ENCODE measurements around the gene LAGE3.

Gene LAGE3

DNA sequence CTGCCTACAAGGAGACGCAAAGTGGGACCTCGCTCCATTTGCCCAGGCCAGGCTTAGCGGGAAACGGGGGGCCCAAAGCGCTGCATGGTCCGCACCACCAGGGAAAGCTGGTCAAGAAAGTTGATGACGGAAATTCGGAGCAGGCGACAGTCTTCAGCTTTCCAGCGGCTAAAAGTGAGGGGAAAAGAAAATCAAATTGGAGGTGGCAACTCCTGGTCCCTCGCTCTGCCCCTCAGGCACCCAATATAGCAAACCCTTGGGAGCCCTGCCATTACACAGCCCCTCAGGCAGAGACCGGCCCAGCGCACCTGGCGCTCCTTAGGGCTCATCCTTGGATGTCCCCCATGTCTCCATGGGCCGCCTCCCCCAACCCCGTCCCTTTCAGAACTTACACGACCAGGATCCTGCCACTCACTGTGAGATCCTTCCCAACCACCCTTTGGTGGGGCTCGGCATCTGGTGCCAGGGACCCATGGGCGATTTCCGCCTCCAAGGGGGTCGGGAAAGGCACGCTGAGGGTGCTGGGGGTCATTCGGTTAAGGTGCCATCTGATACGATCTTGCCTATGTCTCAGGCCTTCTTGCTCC, 1.1 kb downstream of the LAGE3 start:
- no peak for DNase-seq (ENCODE audit: low read depth in 3 of 3)

DNA sequence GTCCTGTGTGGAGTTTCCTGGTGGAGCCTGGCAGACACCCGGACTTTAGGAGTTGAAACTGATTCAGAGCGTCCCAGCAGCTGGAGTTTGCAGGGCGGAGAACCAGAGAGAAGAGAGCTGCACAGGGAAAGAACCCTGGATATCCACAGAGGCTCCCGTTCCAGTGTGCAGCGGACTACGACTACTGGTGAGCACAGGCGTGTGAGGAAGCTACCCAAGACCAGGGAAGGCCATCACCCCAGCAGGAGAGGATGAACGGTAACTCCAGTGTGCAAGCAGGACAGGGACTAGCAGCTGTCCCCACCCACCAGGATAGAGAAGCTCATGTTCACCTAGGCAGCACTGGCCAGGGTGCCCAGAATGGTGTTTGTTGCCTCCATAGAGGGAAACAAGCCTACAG, 2.3 kb downstream of the LAGE3 start:
- no peak for DNase-seq (ENCODE audit: low read depth in 3 of 3)

DNA sequence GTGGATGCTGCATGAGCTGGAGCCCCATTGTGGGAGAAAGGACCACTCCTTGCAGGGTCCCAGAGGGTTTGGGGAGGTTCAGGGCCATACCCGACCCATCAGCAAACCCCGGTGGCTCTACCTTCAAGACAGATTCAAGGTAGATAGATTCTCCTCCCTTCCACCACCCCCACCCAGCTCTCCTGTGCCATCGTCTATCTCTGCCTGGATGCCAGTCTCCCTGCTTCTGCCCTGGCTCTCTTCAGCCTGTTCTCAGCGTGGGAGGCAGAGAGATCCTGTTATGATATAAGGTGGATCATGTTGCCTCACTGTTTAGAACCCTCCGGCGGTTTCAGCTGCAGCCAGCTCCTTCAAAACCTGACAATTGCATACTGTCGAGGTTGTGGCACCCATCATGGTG, 5.4 kb downstream of the LAGE3 start:
- no peak for DNase-seq (ENCODE audit: low read depth in 3 of 3)

DNA sequence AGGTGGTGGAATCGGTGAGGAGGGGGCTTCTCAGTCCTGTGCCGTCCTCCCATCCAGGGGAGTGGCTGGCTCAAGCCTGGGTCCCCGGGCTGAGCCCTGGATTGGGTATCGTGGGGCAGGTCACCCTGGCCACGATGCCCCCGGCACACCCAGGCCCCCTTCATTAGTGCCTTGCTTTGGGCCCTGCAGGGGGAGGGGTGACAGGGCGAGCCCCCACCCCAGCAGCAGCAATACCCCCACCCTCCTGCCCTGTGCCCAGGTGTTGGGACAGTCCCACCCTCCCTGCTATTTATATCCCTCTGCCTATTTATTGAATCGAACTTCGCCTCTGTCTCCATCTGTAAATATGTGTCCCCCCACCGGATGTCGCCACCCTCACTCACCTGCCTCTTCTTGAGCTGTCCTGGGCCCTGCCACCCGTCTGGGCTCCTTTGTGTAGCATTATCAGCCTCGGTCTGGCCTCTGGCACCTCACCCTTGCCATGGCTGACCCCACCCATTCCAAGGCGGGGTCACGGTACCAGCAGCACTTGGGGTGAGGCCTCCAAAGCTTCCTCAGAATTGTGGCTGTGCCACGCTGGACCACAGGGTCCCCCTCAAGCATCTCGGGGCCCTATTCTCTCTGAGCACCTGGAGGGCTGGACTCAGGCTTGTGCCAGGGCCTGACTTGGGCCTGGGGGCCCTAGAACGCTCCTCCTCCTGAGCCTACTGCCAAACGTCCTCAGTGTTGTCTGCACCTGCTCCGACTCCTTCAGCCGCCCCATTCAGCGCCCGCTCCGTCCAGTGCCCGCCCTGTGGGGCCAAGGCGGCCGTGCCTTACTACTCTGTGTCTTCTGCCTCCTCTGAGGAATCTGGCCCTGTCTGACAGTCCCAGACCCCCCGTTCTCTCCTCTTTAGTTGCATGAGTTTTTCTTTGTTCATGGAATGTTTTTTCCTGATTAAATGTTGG, 6.1 kb downstream of the LAGE3 start:
- DNase-seq (ENCODE audit: low read depth in 3 of 3): no peak

DNA sequence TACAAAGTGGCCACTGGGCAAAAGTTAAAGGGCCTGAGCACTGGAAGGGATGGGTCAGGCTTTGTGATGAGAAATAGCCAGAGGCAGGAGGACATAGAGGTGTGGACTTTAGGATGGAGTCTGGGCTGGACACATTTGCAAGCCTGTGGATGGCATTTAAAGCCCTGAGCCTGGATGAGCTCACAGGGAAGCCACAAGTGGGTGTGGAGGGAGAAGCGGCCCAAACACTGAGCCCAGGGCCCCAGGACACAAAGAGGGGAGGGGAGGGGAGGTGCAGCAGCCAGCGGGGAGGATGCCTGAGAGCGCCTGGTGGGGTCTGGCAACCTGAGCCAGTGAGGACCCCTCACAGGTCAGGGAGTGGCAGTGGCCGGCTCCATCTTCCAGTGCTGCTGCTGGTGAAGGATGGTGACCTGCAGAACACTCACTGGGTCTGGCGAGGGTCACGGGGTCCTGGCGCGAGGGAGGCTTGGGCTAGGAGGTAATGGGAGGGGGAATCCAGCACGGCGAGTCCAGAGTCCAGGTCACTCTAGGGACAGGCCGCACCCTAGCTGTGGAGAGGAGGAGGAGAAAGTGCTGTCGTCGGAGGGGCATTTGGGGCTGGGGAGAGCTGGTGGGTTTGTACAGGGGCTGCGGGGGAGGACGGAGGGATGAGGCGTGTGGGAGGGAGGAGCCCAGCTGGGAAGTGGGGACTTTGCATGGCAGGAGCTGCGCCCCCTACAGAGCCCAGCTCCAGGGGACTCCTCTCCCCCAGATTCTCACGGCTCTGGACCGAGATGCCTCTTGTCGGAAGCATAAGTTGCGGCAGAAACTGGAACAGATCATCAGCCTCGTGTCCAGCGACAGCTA, 7.0 kb downstream of the LAGE3 start:
- no peak for DNase-seq (ENCODE audit: low read depth in 3 of 3)

DNA sequence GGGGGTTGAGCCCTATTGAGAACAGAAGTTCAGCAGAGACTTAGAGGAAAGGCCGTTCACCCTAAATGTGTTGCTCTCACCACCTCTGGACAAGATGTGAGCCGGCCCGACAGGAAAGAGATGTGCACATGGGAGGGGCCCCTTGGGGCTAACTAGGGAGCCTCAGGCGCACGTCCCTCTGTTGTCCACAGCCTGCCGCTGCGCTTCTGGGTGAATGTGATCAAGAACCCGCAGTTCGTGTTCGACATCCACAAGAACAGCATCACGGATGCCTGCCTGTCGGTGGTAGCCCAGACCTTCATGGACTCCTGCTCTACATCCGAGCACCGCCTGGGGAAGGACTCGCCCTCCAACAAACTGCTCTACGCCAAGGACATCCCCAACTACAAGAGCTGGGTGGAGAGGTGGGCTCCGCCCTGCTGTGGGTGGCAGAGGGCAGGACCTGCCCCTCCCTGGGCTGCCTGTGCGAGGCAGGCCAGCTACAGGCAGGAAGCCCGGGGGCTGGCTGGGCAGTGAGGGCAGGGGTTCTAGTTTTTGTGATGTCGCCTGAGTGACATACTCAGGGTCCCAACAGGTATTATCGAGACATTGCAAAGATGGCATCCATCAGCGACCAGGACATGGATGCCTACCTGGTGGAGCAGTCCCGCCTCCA, 8.0 kb downstream of the LAGE3 start:
- no peak for DNase-seq (ENCODE audit: low read depth in 3 of 3)

DNA sequence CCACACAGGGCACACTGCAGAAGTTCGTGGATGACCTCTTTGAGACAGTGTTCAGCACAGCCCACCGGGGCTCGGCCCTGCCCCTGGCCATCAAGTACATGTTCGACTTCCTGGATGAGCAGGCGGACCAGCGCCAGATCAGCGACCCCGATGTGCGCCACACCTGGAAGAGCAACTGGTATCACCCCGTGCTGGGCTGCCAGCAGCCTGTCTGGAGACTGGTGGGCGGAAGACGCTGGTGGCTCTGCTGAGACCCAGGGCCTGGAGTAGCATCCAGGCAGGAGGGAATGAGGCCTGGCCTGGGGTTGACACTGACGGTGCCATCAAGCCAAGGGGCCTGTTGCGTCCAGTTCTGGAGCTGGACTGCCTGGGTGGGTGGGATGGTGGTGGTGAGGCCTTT, 8.6 kb downstream of the LAGE3 start:
- DNase-seq (ENCODE audit: low read depth in 3 of 3): no peak

DNA sequence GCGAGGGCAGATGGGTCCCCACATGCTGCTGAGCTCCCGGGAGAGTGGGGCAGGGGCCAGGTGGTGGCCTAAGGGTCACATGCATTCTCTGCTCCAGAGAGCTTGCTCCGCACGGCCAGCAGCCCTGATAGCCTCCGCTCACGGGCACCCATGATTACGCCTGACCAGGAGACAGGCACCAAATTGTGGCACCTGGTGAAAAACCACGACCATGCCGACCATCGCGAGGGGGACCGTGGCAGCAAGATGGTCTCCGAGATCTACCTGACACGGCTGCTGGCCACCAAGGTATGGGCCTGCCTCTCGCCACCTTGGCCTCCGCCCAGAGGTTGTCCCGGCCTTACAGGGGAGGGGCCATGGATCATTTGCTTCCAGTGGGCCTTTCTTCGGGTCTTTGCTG, 9.2 kb downstream of the LAGE3 start:
- no peak for DNase-seq (ENCODE audit: low read depth in 3 of 3)

DNA sequence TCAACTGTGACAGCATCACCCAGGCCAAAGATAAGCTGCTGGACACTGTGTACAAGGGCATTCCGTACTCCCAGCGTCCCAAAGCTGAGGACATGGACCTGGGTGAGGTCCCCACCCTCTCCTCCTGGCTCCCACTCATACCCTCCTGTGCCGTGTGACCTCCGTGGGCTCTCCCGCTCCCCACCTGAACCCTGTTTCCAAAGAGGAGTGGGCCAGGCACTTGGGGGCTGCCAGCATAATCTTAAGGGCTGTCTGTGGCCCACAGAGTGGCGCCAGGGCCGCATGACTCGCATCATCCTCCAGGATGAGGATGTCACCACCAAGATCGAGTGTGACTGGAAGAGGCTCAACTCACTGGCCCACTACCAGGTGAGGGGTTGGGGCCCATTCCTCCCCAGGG, 10.0 kb downstream of the LAGE3 start:
- DNase-seq (ENCODE audit: low read depth in 3 of 3): no peak

DNA sequence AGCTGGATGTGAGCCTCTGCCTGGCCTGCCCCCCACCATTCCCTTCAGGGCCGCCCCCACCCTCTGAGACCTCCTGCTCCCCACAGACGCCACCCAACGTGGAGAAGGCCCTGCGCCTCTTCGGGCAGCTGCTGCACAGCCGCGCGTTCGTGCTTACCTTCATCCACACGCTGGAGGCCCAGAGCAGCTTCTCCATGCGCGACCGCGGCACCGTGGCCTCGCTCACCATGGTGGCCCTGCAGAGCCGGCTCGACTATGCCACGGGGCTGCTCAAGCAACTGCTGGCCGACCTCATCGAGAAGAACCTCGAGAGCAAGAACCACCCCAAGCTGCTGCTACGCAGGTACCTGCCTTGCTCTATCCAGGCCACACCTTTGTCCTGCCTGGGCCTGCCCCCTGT, 10.9 kb downstream of the LAGE3 start:
- DNase-seq (ENCODE audit: low read depth in 3 of 3): no peak

DNA sequence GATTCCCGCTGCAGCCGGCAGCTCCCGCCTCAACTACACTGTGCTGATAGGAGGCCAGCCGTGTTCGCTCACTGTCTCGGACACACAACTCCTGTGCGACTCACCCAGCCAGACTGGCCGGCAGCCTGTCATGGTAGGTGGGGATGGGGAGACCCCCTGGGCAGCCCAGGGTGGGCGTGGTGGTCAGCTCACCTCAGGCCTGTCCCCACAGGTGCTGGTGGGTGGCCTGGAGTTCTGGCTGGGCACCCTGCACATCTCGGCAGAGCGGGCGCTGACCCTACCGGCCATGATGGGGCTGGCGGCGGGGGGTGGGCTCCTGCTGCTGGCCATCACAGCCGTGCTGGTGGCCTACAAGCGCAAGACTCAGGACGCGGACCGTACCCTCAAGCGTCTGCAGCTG, 11.5 kb downstream of the LAGE3 start:
- DNase-seq (ENCODE audit: low read depth in 3 of 3): no peak

DNA sequence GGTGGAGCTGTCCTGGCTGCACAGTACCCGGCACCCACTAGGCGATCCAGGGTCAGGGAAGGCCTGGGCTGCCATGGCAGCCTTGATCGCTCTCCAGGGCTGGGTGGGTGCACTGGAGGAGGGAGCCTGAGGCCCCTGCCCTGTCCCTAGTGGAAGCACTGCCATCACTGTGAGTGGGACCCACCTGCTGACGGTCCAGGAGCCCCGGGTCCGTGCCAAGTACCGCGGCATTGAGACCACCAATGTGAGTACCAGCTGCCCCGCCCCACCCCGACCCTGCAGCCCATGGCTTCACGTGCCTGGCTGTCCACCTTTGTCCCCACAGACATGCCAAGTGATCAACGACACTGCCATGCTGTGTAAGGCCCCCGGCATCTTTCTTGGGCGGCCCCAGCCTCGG, 12.2 kb downstream of the LAGE3 start:
- no peak for DNase-seq (ENCODE audit: low read depth in 3 of 3)

DNA sequence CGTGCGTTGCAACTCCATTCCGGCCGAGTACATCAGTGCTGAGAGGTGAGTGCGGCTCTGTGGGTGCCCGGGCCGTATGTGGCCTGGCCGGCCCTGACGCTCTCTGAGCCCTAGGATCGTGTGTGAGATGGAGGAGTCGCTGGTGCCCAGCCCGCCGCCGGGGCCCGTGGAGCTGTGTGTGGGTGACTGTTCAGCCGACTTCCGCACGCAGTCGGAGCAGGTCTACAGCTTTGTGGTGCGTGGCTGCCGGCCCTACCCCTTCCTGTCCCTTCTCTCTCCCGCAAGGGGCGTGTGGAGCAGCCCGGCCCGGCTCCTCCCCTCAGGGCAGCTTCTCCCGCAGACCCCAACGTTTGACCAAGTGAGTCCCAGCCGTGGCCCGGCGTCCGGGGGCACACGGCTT, 13.0 kb downstream of the LAGE3 start:
- no peak for DNase-seq (ENCODE audit: low read depth in 3 of 3)

DNA sequence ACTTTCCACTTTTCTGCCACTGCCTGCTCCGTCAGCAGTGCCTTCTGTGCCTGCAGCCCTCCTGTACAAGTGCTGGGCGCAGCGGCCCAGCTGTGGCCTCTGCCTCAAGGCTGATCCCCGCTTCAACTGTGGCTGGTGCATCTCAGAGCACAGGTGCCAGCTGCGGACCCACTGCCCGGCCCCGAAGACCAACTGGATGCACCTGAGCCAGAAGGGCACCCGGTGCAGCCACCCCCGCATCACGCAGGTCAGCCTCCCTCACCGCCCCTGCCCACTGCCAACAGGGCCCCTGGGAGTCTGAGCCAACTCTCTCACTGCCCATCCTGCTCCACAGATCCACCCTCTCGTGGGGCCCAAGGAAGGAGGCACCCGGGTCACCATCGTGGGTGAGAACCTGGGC, 13.5 kb downstream of the LAGE3 start:
- no peak for DNase-seq (ENCODE audit: low read depth in 3 of 3)

DNA sequence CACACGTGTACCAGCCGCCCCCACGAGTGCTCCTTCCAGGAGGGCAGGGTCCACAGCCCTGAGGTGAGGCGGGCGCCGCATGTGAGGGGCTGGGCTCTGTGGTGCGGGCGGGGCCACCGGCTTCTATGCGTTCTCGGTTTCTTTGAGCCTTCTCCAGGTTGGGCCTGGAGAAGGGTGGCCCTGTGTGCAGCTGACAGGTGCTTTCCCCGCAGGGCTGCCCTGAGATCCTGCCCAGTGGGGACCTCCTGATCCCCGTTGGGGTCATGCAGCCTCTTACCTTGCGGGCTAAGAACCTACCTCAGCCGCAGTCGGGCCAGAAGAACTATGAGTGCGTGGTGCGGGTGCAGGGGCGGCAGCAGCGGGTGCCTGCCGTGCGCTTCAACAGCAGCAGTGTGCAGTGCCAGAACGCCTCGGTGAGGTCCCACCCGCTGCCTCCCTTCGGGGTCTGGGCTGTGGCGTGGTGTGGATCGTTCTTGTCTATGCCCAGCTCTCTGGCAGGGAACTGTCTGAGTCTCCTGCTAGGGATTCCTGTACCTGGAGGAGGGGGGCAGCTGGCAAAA, 14.2 kb downstream of the LAGE3 start:
- no peak for DNase-seq (ENCODE audit: low read depth in 3 of 3)

DNA sequence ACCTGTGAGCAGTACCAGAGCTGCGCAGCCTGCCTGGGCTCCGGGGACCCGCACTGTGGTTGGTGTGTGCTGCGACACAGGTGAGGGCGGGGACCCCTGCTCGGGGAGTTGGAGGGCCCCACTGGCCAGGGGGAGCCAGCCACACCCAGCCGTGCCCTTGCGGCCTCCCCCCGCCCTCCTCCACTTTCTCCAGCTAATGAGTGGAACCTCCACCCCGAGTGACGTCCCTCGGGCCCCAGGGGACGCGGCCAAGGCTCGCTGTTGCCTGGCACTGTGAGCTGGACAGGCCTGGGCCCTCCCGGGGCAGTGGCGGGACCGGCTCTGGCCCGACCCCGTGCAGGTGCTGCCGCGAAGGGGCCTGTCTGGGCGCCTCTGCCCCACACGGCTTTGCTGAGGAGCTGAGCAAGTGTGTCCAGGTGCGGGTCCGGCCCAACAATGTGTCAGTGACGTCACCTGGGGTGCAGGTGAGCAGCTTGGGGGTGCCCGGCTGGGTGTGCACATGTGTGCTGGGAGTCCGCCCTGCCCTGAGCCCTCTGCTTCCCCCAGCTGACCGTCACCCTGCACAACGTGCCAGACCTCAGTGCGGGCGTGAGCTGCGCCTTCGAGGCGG, 15.4 kb downstream of the LAGE3 start:
- DNase-seq (ENCODE audit: low read depth in 3 of 3): no peak

DNA sequence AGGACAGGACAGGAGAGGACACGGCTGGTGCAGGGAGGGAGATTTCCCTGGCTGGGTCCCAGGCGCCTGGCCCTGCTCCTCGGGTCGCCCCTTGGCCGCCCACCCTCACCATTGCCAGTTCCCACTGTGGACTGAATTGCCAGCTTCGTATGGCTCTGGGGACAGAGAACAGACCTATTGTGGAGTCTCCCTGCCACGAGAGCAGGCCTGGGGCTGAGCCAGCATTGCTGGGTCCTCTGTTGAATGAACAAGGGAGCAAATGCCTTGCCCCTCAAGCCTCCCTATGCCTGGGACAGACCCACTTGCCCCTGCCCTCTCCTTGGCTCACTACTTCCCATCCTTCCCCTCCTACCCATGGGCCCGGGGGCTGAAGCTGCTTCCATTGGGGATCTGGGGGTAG, 16.7 kb downstream of the LAGE3 start:
- DNase-seq (ENCODE audit: low read depth in 3 of 3): no peak

DNA sequence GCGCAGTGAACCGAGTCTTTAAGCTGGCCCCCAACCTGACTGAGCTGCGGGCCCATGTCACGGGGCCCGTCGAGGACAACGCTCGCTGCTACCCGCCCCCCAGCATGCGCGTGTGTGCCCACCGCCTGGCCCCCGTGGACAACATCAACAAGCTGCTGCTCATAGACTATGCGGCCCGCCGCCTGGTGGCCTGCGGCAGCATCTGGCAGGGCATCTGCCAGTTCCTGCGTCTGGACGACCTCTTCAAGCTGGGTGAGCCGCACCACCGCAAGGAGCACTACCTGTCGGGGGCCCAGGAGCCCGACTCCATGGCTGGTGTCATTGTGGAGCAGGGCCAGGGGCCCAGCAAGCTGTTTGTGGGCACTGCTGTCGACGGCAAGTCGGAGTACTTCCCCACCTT, 18.8 kb downstream of the LAGE3 start:
- no peak for DNase-seq (ENCODE audit: low read depth in 3 of 3)

DNA sequence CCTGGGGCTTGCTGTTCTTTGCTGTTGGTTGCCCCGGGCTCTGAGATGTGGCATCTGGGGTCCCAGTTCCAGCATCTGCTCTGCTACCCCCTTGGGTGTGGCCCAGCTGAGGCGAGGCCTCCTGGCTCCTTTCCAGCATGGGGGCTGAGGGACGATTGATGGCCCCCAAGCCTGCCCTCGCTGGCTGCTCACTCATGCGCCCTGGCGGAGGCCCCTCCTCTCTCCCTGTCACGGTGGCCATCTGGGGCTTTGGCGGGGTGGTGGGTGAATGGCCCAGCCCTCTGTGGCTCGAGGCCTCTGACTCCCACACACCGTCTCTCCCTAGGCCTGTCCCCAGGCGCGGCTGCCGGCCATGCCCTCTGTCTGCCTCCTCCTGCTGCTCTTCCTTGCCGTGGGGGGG, 19.2 kb downstream of the LAGE3 start:
- DNase-seq (ENCODE audit: low read depth in 3 of 3): no peak

DNA sequence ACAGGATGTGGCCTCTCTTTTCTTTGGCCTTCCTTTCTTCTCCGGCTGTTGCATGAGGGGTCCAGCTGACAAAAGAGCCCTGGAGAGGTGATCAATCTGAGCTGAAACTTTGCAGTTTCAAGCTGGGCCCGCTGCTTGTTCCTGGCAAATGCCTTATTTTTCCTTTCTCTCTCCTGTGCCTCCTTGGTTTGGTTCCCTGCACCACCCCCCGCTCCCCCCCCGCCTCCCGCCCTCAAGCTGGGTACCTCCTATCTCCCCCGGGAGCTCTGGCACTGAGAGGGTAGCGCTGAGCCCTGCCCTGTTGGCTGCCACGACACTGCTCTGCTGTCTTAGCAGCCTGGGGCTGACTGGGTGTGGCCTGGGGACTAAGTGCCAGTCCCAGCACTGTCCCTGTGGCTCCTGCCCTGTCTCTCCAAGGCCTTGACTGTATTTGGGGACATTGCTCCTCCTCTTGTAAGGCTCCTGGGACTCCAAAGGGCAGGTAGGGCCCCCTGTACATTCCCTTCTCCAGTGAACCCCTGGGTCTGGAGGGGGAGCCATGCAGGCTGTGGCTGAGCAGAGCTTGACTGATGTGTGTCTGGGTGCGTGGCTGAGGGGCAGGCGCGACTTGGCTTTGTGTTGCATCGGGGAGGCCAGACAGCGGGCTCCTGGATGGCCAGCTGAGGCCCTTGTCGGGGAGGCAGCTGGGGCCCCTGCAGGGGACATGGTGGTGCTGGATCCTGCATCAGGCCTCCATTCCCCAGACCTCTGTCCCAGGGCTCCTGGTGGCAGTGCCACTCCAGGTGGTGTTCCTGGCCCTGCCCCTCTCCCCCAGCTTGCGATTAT, 19.9 kb downstream of the LAGE3 start:
- DNase-seq (ENCODE audit: low read depth in 3 of 3): no peak
